ENCODE results near the gene GABARAPL1.

DNA sequence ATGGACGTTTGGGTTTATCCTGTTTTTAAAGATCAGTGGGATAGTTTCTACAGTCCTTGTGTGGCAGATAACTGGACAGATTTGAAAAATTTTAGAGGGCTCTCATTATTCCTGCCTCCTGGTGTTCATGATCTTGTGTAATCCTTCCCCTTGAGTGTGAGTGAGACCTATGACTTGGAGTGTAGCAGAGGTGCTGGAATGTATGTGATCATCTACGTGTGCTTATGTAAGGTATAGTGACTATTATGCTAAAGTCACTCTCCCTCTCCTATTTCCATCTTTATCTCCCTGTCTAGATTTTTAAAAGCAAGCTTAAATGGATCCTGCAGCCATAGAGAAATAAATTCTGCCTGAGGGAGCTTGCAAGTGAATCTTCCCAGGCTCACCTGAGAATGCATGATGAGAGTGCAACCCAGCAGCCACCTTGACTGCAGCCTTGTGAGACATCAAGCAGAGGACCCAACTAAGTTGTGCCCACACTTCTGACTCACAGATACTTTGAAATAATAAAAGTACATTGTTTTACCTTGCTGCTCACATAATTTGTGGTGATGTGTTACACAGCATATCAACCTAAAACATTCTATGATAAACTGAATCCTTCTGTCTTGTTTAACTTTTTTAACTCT, 37.6 kb upstream of the GABARAPL1 start:
- TF ChIP-seq CTCF (IDR thresholded peaks at IDR 0.05) (no peak), EZH2 (IDR thresholded peaks at IDR 0.05; ENCODE audit: borderline replicate concordance, insufficient read depth, low read depth, low read length, poor library complexity, severe bottlenecking) (no peak)
